GM21737 (cell line): ENCODE measurements around the gene ANKS1A.

Source experiments
- ATAC-seq: cut with Tn5 transposase; IDR thresholded peaks from one replicate; pipeline ENCODE4 v1.9.1; 2021; ENCODE audit warnings: mild to moderate bottlenecking, moderate library complexity; ENCODE audit not compliant: unreplicated experiment

Gene ANKS1A

GRCh38 chr6:35079311-35080000 lies 190.4 kb downstream of the ANKS1A start:
- ATAC-seq = no peak

- no peak for ATAC-seq
These were observed 191.1 kb downstream of the ANKS1A start for GRCh38 chr6:35080016-35080680.

- no peak for ATAC-seq
These were observed 191.9 kb downstream of the ANKS1A start for GRCh38 chr6:35080821-35081425.

- no peak for ATAC-seq
These were observed 192.4 kb downstream of the ANKS1A start for GRCh38 chr6:35081426-35081851.

- ATAC-seq = no peak
These were observed 193.1 kb downstream of the ANKS1A start for GRCh38 chr6:35082046-35082732.

- no peak for ATAC-seq
These were observed 193.8 kb downstream of the ANKS1A start for GRCh38 chr6:35082733-35083403.

- ATAC-seq = no peak
These were observed 194.5 kb downstream of the ANKS1A start for GRCh38 chr6:35083507-35083906.

- ATAC-seq = no peak
These were observed 195.0 kb downstream of the ANKS1A start for GRCh38 chr6:35084041-35084491.

- no peak for ATAC-seq
These were observed 195.6 kb downstream of the ANKS1A start for GRCh38 chr6:35084511-35085203.

- ATAC-seq = no peak
These were observed 196.6 kb downstream of the ANKS1A start for GRCh38 chr6:35085359-35086281.

- ATAC-seq = no peak
These were observed 197.2 kb downstream of the ANKS1A start for GRCh38 chr6:35086282-35086632.

- ATAC-seq = no peak
These were observed 197.7 kb downstream of the ANKS1A start for GRCh38 chr6:35086636-35087360.

GRCh38 chr6:35087361-35088280 lies 198.6 kb downstream of the ANKS1A start:
- ATAC-seq = no peak

- no peak for ATAC-seq
These were observed 199.5 kb downstream of the ANKS1A start for GRCh38 chr6:35088281-35089215.

GRCh38 chr6:35089216-35089934 lies 200.3 kb downstream of the ANKS1A start:
- no peak for ATAC-seq

GRCh38 chr6:35089935-35090505 lies 201.0 kb downstream of the ANKS1A start:
- ATAC-seq = no peak
